Heart right ventricle (tissue), 16 donors: ENCODE results near the gene PRR14. TPM values are rescaled to one million over a fixed set of nuclear protein-coding genes. Genes with fewer than 3 reads are reported as not detected.
A peak's percentile ranks its signal among the peaks of the same experiment; 100 is the strongest.

ENCODE experiments used
- ATAC-seq, 8 donors: fragments of 200-7000 bp; cut with Tn5 transposase; one replicate each; pipeline ENCODE4 v1.9.1; 2020; ENCODE audit warnings: mild to moderate bottlenecking in 8 of 8, moderate library complexity in 8 of 8, moderate number of reproducible peaks in 1 of 8
- DNase-seq, 2 donors: peaks; one replicate each; pipeline ENCODE4 v3.0.0-alpha.2; 2020
- H3K27ac ChIP-seq, 10 donors: fragments of 200-600 bp; sonication (generic) in 2 of 10; one replicate each; pipeline versions ENCODE4 v1.5.0 to v1.8.0; 2020 to 2022; ENCODE audit warnings: mild to moderate bottlenecking in 3 of 10
- H3K27me3 ChIP-seq, 7 donors: fragments of 200-600 bp; one replicate each; pipeline ENCODE4 v1.8.0; 2021 to 2022; ENCODE audit warnings: mild to moderate bottlenecking in 2 of 7
- H3K36me3 ChIP-seq, 9 donors: fragments of 200-600 bp; sonication (generic) in 1 of 9; one replicate each; pipeline versions ENCODE4 v1.5.0 to v1.8.0; 2020 to 2022; ENCODE audit warnings: mild to moderate bottlenecking in 2 of 9
- H3K4me1 ChIP-seq, 9 donors: fragments of 200-600 bp; sonication (generic) in 1 of 9; one replicate each; pipeline versions ENCODE4 v1.5.0 to v1.8.0; 2020 to 2022; ENCODE audit warnings: mild to moderate bottlenecking in 4 of 9
- H3K4me3 ChIP-seq, 10 donors: fragments of 200-600 bp; sonication (generic) in 2 of 10; one replicate each; pipeline versions ENCODE4 v1.5.0 to v1.8.0; 2020 to 2022; ENCODE audit warnings: mild to moderate bottlenecking in 7 of 10, moderate library complexity in 2 of 10
- H3K9me3 ChIP-seq, 11 donors: fragments of 200-600 bp in 10 of 11; sonication (generic) in 2 of 11; one replicate each; pipeline versions ENCODE4 v1.5.0 to v1.8.0; 2013 to 2022; ENCODE audit warnings: mild to moderate bottlenecking in 2 of 11, control low read depth in 1 of 11, moderate library complexity in 1 of 11
- WGBS, 2 donors: extraction: QIAGEN DNeasy Blood & Tissue Kit; methylation state at CpG; one replicate each; pipeline ENCODE4 v1.1.7; 2013; ENCODE audit warnings: inconsistent platforms in 1 of 2; 5-methylcytosine and 5-hydroxymethylcytosine counted together
- intact Hi-C, 10 donors: fragments of 100-400 bp; cut with DNase I; formaldehyde crosslinking; loops; one replicate each; pipeline versions ENCODE4 v1.11.1 to v1.14.2; 2022
- polyA plus RNA-seq, 2 donors: library from polyadenylated mRNA; stranded (reverse); fragments of 200-250 nt; gene quantifications; one replicate each; pipeline ENCODE4 v1.2.3, GENCODE V29; 2013
- total RNA-seq, 10 donors: library from RNA; stranded (reverse); fragmentation: NEBNext Ultra II Directional in 3 of 10; extraction: Animal tissue kit (Norgen Biotek cat#: 25700) in 3 of 10; gene quantifications; one replicate each; pipeline versions ENCODE4 v1.2.1 to v1.2.4, GENCODE V29; 2021 to 2023
- TF ChIP-seq, protein P1 (sequence below), 9 donors: fragments of 200-600 bp; sonication (generic) in 2 of 9; IDR thresholded peaks; one replicate each; pipeline versions ENCODE4 v1.5.0 to v1.8.0; 2021 to 2022; ENCODE audit warnings: antibody characterized with exemption in 9 of 9, mild to moderate bottlenecking in 5 of 9, moderate library complexity in 1 of 9
- donor health status: Arrhythmogenic right ventricular cardiomyopathy.
- donor health status: ischemic (EF 13 %, LVEDD 7.1; RV severe dilation, severe dysfunction).
- donor health status: healthy with polysubstance abuse.
- donor health status: DM: no; HTN: yes; CAD: no.
- donor health status: DM: no; HTN: no; CAD: no.
- donor health status: ischemic (EF 25% LVEDD 6.9; RV normal size, moderate dysfunction).
- donor health status: ischemic (EF 25% LVEDD 5.7; RV mildly dilated, moderate dysfunction).
- donor health status: healthy.
- donor health status: DM: yes; HTN: yes; CAD: no.
- donor health status: Ischemic cardiomyopathy.
- donor health status: ischemic (EF 35%, LVEDD 5.7; RV mildly dilated, moderate dysfunction).
- donor health status: nonischemic (EF 11% LVEDD 7.7; RV severe dilation, severe dysfunction).
- donor health status: DM: yes; HTN: yes; CAD: no.
- donor health status: PGD.
- donor health status: ischemic (EF 29% LVEDD 5.4; RV normal size, mild dysfunction).
- donor health status: nonischemic (EF 23%, LVEDD 6.1; RV moderate dilation, normal function).

The PRR14 gene
- total and polyA plus RNA-seq, 12 donors: 9.9 to 58.1 (median 17.8) TPM

DNA sequence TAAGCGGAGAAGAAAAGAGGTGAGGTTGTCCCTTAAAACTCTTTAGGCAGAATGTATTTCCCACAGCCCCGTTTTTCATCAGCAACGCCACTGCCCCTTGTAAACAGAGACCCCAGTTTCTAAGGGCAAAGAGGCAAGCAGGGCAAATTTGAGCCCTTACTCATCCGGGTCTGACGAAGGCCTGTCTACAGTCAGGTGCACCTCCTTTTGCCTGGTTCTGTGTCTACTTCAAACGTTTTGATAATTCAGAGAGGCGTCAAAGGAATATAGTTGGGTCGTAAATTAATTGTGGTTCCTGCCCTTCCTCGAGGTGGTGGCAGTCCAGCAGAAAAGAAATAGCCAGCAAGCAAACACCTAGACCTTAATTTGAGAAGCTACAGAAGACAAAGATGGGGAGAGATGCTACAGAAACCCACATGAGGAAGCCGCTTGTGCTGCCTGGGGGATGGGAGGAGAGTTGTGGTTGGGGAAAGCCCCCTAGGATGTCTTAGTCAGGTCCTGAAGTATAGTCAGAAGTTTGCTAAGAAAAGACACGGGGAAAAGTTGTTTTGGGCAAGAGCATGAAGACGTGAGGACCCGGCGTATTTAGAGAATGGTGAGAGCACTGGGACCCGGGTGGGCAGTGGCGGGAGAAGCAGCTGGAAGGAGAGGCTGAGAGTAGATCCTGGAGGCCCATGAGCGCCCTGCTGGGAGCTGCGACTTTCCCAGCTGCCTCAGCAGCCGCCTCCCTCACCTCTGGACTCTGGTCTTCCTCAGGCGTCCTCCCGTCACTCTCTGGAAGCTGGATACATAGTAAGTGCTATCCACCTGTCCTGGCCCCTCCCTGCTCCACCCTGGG, 9.9 kb downstream of the PRR14 start:
- DNase-seq: no peak
- peaks cover 0 to 67% (median 47%) of the 10 kb centered on the region in 9 donors for H3K36me3 ChIP-seq
- TF ChIP-seq, protein P1, sequence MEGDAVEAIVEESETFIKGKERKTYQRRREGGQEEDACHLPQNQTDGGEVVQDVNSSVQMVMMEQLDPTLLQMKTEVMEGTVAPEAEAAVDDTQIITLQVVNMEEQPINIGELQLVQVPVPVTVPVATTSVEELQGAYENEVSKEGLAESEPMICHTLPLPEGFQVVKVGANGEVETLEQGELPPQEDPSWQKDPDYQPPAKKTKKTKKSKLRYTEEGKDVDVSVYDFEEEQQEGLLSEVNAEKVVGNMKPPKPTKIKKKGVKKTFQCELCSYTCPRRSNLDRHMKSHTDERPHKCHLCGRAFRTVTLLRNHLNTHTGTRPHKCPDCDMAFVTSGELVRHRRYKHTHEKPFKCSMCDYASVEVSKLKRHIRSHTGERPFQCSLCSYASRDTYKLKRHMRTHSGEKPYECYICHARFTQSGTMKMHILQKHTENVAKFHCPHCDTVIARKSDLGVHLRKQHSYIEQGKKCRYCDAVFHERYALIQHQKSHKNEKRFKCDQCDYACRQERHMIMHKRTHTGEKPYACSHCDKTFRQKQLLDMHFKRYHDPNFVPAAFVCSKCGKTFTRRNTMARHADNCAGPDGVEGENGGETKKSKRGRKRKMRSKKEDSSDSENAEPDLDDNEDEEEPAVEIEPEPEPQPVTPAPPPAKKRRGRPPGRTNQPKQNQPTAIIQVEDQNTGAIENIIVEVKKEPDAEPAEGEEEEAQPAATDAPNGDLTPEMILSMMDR (IDR thresholded peaks at IDR 0.05): no peak
- peak overlapping the region; percentile 64 to 91 (median 82) for H3K4me3 ChIP-seq
- no peak for ATAC-seq
- H3K9me3 ChIP-seq: no peaks in the 10 kb centered on the region
- H3K27ac ChIP-seq: peak overlapping the region in 9 of 10 donors; percentile 94 to 99 (median 97)
- intact Hi-C loops: loop anchor here in 1 of 10 donors (2.0 kb wide), 1 partner anchor 32 kb away; no protein-coding TSS in a partner anchor
- WGBS, 2 donors: 49 to 54% methylated on average over 21 of the region's 21 CpGs
- peaks cover 18 to 55% (median 52%) of the 10 kb centered on the region in 9 donors for H3K4me1 ChIP-seq
- no peaks in the 10 kb centered on the region for H3K27me3 ChIP-seq

DNA sequence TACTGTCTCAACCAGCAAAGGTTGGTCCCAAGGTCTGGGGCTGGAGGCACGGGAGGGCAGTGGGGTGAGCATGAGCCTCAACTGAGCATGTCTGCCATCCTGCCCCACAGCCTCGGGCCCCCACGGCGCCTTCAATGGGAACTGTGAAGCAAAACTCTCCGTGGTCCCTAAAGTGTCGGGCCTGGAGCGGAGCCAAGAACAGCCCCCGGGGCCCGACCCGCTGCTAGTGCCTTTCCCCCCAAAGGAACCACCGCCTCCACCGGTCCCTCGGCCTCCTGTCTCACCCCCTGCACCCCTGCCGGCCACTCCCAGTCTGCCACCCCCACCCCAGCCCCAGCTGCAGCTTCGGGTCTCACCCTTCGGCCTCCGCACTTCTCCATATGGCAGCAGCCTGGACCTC, 11.7 kb downstream of the PRR14 start:
- DNase-seq (no peak), ATAC-seq (no peak)
- peaks cover 12 to 47% (median 41%) of the 10 kb centered on the region in 9 donors for H3K4me1 ChIP-seq
- peaks cover 0 to 69% (median 62%) of the 10 kb centered on the region in 9 donors for H3K36me3 ChIP-seq
- no peaks in the 10 kb centered on the region for H3K27me3 ChIP-seq
- no peaks in the 10 kb centered on the region for H3K9me3 ChIP-seq
- 80 to 88% methylated on average over 17 of the region's 17 CpGs for WGBS, 2 donors
- TF ChIP-seq, protein P1 (IDR thresholded peaks at IDR 0.05): no peak
- no peak overlapping the region for H3K4me3 ChIP-seq
- H3K27ac ChIP-seq: no peak overlapping the region
- intact Hi-C loops: no loop called here

GRCh38 chr16:30663038-30663437, 12.3 kb downstream of the PRR14 start:
- 80 to 88% methylated on average over 8 of the region's 8 CpGs for WGBS, 2 donors
- Histone ChIP-seq H3K4me3 (no peak overlapping the region), H3K36me3 (peaks cover 0 to 75% (median 68%) of the 10 kb centered on the region in 9 donors), H3K27ac (no peak overlapping the region), H3K4me1 (peaks cover 11 to 45% (median 40%) of the 10 kb centered on the region in 9 donors), H3K9me3 (no peaks in the 10 kb centered on the region), H3K27me3 (no peaks in the 10 kb centered on the region)
- TF ChIP-seq, protein P1 (IDR thresholded peaks at IDR 0.05): no peak
- intact Hi-C loops: no loop called here
- ATAC-seq (no peak), DNase-seq (no peak)

- Histone ChIP-seq H3K9me3 (no peaks in the 10 kb centered on the region), H3K4me3 (no peak overlapping the region), H3K27me3 (no peaks in the 10 kb centered on the region), H3K36me3 (peaks cover 0 to 83% (median 76%) of the 10 kb centered on the region in 9 donors), H3K4me1 (peaks cover 11 to 45% (median 40%) of the 10 kb centered on the region in 9 donors), H3K27ac (no peak overlapping the region)
- no peak for DNase-seq
- ATAC-seq: no peak
- intact Hi-C loops: no loop called here
- TF ChIP-seq, protein P1 (IDR thresholded peaks at IDR 0.05): no peak
- 69 to 82% methylated on average over 9 of the region's 9 CpGs for WGBS, 2 donors
Observed at GRCh38 chr16:30663820-30664219, 13.1 kb downstream of the PRR14 start.
